NCI-H526 (cell line): ENCODE results near the gene L3MBTL3.
A peak's percentile ranks its signal among the peaks of the same experiment; 100 is the strongest.

Experiments used
- DNase-seq, 2 experiments: peaks; one replicate each; lab custom pipeline; 2025; lab: John Stamatoyannopoulos, UW

Gene L3MBTL3

DNA sequence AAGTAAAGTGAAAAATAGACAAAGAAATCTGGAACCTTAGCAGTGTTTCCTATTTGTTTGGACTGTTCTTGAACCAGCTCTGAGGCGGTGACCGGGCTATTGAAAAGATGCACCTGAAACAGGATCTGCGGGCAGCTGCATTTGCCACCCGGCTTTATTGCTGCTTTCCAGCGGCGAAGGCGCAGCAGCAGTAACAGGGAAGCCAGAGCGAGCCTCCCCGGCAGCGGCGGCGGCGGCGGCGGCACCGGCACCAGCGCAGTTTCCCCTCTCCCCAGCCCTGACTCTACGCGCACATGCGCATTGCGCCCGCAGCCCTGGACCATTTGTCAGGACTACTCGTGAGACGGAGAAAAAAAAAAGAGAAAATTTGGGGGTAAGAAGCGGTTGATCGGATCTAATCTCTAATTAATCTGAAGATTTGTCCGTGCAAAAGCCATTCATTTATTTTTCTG is at the start of gene L3MBTL3:
L3MBTL3 (plus strand) TSS at position 290 of the 452 bp plus-strand sequence. CDS start 24,119 bp downstream, outside the sequence.
- DNase-seq: peak; percentile 63 to 93

GRCh38 chr6:129969064-129969463 is 49.3 kb upstream of the L3MBTL3 start:
- no peak for DNase-seq

GRCh38 chr6:129976110-129976509 is 42.3 kb upstream of the L3MBTL3 start:
- DNase-seq: no peak

DNA sequence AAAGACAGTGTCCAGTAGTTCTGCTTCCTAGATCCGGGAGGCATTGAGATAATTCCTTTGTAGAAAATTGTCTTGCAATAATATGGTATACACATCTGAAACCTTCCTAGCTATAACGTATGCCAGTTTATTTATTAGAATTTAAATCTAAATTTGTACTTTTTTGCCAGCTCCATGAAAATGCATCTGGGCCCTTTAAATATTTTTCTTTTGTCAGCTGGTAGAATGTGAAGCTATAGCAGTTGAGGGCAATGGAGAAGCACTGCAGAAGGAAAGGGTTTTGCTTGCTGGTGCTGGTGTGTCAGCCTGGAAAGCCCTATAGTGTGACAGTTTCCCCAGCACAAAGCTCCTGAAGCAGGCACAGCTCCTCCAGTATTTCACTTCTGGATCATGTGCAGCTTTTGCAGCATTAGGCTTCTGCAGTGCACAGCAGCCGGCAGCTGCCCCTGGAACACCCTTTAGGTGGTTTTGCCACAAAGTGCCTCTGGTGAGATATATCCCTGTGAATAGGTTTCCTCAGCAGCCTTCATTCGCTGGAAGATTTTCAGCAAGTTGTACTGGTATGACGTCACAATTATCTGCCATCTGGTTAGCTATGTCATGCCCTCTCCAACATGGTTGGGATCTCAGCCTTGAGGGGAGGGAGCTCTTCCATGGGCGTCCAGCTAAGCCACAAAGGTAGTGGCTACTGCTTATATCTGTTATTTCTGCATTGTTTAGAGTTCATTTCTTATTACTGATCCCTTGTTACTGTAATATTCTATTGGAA is 40.0 kb upstream of the L3MBTL3 start:
- DNase-seq: no peak

DNA sequence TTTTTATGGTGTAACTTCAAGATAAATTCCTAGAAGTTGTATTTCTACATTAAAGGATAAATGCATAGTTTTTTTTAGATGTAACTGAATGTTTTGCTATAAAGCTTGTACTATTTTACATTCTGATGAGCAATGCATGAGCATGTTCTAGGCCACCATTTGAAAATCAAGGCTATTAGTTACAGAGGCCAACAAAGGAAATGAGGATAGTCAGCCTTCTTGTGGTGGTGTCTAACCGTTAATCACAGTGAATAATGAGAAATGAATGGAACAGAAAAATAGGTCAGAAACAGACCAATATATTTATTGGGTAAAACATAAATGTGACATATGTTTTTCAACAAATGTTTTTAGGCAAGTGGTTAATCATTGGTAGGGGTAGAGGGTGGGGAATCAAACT is 37.6 kb upstream of the L3MBTL3 start:
- DNase-seq: no peak

DNA sequence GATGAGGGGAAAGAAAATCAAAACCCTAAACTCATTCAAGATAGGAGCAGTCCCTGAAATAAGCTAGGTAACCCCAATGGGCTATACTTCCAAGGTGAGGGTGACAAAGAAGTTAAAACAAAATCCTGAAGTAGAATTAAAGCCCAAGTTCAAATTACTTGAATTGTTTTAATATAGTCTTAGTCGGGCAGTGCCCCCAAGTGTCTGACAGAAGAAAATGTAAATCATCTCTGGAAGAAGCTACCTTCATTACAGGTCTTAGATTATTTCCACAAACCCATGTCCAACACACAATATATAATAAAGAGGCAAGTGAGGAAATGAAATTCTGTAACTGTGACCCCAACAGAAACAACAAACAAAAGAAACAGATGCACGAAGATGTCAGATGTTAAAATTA is 36.8 kb upstream of the L3MBTL3 start:
- DNase-seq: peak in 1 of 2 experiments; percentile 13

GRCh38 chr6:129989396-129989795 is 29.0 kb upstream of the L3MBTL3 start:
- no peak for DNase-seq

GRCh38 chr6:129992881-129993280 is 25.5 kb upstream of the L3MBTL3 start:
- no peak for DNase-seq

DNA sequence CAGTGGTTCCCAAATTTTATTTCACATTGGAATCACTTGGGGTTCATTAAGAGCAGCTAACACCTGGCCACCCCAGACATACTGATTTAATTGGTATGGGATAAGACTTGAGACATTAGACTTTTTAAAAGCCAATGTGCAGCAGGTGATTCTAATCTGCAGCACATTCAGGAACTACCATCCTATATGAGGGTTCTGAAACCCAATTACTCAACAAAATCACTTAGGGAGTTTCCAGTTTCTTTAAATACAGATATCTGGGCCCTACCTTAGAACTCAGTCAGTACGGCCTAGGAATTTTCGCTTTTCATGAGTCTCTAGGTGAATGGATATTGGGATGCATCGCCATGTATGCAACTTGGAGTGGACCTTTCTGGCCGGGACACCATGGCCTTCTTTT is 24.0 kb upstream of the L3MBTL3 start:
- no peak for DNase-seq

GRCh38 chr6:129996387-129996786 is 22.0 kb upstream of the L3MBTL3 start:
- no peak for DNase-seq

- DNase-seq: no peak
Measured at GRCh38 chr6:130000526-130001421, 17.6 kb upstream of the L3MBTL3 start.

GRCh38 chr6:130008236-130008873 is 10.0 kb upstream of the L3MBTL3 start:
- no peak for DNase-seq

GRCh38 chr6:130009146-130009545 is 9.2 kb upstream of the L3MBTL3 start:
- no peak for DNase-seq

DNA sequence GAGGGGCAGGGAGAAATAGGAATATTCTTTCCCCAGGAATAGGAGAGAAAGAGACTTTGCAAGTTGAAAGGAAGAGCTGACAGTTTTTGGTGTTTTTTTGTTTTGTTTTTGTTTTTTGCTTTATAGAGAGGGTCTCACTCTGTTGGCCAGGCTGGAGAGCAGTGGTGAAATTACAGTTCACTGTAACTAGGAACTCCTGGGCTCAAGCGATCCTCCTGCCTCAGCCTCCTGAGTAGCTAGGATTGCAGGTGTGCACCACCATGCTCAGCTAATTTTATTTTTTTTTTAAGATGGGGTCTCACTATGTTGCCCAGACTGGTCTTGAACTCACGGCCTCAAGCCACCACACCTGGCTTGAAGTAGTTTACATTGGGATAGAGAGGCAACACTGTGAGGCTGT is 8.0 kb upstream of the L3MBTL3 start:
- no peak for DNase-seq

GRCh38 chr6:130012728-130013127 is 5.7 kb upstream of the L3MBTL3 start:
- DNase-seq: no peak

DNA sequence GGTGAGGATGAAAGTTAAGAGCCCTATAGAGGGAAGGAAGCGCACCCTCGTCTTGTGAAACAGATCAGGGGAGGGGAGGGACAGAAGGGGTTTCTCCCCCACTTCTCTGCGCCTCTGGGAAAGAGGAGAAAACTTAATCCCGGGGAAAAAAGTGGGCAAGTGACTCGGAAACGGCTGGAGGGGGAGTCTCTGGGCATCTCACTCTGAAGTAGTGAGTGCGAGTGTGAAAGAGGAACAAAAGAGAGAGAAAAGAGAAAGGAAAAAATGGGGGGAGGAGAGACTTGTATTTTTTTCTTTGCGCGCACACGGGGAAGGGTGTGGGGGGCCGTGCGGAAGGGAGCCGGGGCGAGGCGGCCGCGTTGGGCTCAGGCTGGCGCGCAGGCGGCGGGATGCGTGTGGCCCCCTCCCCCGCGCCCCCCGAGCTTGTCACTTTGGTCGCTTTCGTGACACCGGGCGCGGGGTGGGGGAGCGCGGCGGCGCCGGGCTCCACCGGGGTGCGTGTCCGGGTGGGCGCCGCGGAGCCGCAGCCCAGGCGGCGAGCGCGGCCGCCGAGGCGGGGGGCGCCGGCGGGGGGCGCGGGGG is 454 bp downstream of the L3MBTL3 start:
- peak in 1 of 2 experiments; percentile 45 for DNase-seq

DNA sequence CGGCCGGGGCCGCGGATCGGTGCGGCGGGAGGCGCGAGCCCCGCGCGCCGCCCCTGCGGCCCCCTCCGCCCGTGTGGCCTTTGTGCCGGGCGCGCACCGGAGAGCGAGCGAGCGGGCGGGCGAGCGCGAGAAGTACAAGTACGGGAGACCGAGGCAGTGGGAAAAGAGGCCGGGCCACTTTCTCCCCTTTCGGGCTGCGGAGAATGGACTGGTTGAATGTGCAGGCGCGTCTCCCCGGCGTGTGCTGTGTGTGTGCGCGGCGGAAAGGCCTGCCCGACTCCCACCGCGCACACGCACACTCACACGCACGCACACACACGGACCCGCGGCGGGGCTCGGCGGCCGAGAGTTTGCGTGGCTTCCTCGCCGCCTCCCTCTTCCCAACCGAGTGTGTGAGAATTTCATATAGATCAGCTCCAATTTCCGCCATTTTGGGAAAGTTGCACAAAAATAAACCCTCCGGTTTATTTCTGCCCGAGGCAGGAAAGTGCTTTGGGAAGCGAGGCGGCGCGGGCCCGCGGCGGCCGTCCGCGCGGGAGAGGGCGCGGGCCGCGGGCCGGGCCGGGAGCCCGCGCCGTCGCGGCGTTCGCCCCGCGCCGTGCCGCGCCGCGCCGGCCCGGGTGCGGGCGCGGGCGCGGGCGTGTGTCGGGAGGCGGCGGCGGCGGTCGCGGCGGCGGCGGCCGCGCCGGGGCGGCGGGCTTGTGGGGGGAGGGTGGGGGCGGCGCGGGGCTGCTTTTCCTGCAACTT is 1.1 kb downstream of the L3MBTL3 start:
- DNase-seq: peak; percentile 10 to 69

GRCh38 chr6:130020073-130020906 is 1.9 kb downstream of the L3MBTL3 start:
- DNase-seq: peak in 1 of 2 experiments; percentile 36

GRCh38 chr6:130020907-130021629 is 2.7 kb downstream of the L3MBTL3 start:
- peak; percentile 57 to 88 for DNase-seq

GRCh38 chr6:130026859-130027258 is 8.5 kb downstream of the L3MBTL3 start:
- no peak for DNase-seq
